Hepatocyte (in vitro differentiated cells): ENCODE measurements around the gene CEP128.

Source experiments
- EZH2 ChIP-seq: fragments of 200-600 bp; sonication (generic); IDR thresholded peaks from 2 replicates; pipeline ENCODE4 v1.6.1; 2016; ENCODE audit warnings: antibody characterized with exemption, mild to moderate bottlenecking, borderline replicate concordance
- TF ChIP-seq, protein P1 (sequence below): fragments of 200-600 bp; sonication (generic); IDR thresholded peaks from 2 replicates; pipeline ENCODE4 v1.5.1; 2016; ENCODE audit warnings: antibody characterized with exemption, mild to moderate bottlenecking; ENCODE audit not compliant: poor library complexity

DNA sequence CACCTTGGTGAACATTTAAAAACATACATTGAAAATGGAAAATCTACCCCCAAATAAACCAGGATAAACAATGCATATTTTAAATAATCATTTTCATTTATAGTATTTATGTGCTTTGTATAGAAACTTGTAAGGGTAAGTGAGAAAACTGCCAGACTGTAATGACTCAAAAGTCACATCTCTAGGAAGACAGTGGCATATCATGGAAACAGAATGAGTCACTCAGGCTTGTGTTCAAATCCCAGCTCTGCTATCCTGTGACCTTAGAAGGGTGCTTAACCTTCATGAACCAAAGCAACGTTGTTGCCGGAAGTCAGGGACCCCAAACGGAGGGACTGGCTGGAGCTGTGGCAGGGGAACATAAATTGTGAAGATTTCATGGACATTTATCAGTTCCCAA, 142.7 kb downstream of the CEP128 start:
- TF ChIP-seq, protein P1, sequence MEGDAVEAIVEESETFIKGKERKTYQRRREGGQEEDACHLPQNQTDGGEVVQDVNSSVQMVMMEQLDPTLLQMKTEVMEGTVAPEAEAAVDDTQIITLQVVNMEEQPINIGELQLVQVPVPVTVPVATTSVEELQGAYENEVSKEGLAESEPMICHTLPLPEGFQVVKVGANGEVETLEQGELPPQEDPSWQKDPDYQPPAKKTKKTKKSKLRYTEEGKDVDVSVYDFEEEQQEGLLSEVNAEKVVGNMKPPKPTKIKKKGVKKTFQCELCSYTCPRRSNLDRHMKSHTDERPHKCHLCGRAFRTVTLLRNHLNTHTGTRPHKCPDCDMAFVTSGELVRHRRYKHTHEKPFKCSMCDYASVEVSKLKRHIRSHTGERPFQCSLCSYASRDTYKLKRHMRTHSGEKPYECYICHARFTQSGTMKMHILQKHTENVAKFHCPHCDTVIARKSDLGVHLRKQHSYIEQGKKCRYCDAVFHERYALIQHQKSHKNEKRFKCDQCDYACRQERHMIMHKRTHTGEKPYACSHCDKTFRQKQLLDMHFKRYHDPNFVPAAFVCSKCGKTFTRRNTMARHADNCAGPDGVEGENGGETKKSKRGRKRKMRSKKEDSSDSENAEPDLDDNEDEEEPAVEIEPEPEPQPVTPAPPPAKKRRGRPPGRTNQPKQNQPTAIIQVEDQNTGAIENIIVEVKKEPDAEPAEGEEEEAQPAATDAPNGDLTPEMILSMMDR = no peak
- TF ChIP-seq EZH2 = no peak
